ENCODE results near the gene ADGRG2.

Gene ADGRG2

GRCh38 chrX:19063030-19063429 is 59.2 kb downstream of the ADGRG2 start:
- no peaks in the 10 kb centered on the region for H3K9me3 ChIP-seq (ENCODE audit: severe bottlenecking)
- no peaks in the 10 kb centered on the region for H3K36me3 ChIP-seq
- TF ChIP-seq, protein P1, sequence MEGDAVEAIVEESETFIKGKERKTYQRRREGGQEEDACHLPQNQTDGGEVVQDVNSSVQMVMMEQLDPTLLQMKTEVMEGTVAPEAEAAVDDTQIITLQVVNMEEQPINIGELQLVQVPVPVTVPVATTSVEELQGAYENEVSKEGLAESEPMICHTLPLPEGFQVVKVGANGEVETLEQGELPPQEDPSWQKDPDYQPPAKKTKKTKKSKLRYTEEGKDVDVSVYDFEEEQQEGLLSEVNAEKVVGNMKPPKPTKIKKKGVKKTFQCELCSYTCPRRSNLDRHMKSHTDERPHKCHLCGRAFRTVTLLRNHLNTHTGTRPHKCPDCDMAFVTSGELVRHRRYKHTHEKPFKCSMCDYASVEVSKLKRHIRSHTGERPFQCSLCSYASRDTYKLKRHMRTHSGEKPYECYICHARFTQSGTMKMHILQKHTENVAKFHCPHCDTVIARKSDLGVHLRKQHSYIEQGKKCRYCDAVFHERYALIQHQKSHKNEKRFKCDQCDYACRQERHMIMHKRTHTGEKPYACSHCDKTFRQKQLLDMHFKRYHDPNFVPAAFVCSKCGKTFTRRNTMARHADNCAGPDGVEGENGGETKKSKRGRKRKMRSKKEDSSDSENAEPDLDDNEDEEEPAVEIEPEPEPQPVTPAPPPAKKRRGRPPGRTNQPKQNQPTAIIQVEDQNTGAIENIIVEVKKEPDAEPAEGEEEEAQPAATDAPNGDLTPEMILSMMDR (IDR thresholded peaks at IDR 0.05; ENCODE audit: low read depth, low read length), result no peak
- H3K27ac ChIP-seq, result no peak overlapping the region
- no peak overlapping the region for H3K4me3 ChIP-seq (ENCODE audit: low read depth, low read length)
- no peak for DNase-seq
- H3K27me3 ChIP-seq (ENCODE audit: insufficient read depth, low read depth, severe bottlenecking), result peaks cover 24% of the 10 kb centered on the region

GRCh38 chrX:19059067-19059466 is 63.2 kb downstream of the ADGRG2 start:
- no peak for DNase-seq
- TF ChIP-seq, protein P1 (IDR thresholded peaks at IDR 0.05; ENCODE audit: low read depth, low read length), result no peak
- Histone ChIP-seq H3K36me3 (no peaks in the 10 kb centered on the region), H3K27ac (no peak overlapping the region), H3K27me3 (ENCODE audit: insufficient read depth, low read depth, severe bottlenecking) (peaks cover 12% of the 10 kb centered on the region), H3K9me3 (ENCODE audit: severe bottlenecking) (no peaks in the 10 kb centered on the region), H3K4me3 (ENCODE audit: low read depth, low read length) (no peak overlapping the region)

- TF ChIP-seq, protein P1 (IDR thresholded peaks at IDR 0.05; ENCODE audit: low read depth, low read length), result no peak
- Histone ChIP-seq H3K9me3 (ENCODE audit: severe bottlenecking) (no peaks in the 10 kb centered on the region), H3K27ac (no peak overlapping the region), H3K4me3 (ENCODE audit: low read depth, low read length) (no peak overlapping the region), H3K27me3 (ENCODE audit: insufficient read depth, low read depth, severe bottlenecking) (peaks cover 21% of the 10 kb centered on the region), H3K36me3 (no peaks in the 10 kb centered on the region)
- DNase-seq, result no peak
Observed at GRCh38 chrX:19057856-19058255, 64.4 kb downstream of the ADGRG2 start.

GRCh38 chrX:19049110-19049509 is 73.2 kb downstream of the ADGRG2 start:
- no peaks in the 10 kb centered on the region for H3K36me3 ChIP-seq
- TF ChIP-seq, protein P1 (IDR thresholded peaks at IDR 0.05; ENCODE audit: low read depth, low read length), result no peak
- DNase-seq, result no peak
- H3K4me3 ChIP-seq (ENCODE audit: low read depth, low read length), result no peak overlapping the region
- H3K27ac ChIP-seq, result no peak overlapping the region
- peaks cover 70% of the 10 kb centered on the region for H3K27me3 ChIP-seq (ENCODE audit: insufficient read depth, low read depth, severe bottlenecking)
- H3K9me3 ChIP-seq (ENCODE audit: severe bottlenecking), result no peaks in the 10 kb centered on the region

DNA sequence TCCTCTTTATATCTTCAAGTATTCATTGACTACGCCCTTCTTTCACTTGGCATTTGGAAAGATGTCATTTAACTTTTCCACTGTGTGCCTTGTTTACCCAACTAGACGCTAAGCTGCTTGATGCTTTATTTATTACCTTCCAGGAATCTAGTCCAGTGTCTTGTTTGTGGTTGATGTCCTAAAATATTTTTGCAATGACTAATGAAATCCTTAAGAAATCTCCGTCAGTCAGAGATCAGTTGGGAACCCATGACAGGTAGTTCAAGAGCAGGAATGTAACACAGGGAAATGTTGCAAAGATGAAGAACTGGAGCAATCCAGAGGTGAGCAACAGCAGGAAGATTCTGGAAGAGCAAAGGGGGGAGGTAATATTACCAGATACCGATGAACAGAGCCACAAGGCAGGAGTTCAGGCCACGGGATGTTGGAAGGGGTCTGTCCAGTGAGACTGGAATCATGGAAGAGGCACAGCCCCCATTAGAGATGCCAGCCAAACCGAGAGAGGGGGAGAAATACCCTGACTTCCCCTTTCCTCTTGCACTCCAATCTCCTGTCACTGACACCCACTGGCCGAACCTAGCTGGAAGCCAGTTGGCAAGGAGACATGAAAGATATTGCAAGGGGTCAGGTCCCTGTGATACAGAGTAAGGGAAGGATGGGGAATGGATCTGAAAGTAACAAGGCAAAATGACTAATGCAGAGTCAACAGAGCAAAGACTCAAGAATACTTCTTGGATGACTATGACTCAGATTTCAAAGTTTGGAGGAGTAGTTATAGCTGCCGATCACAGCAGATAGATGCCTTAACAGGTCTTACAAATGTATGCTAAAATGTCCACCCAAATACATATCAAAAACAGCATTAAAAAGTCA is 75.7 kb downstream of the ADGRG2 start:
- Histone ChIP-seq H3K9me3 (ENCODE audit: severe bottlenecking) (no peaks in the 10 kb centered on the region), H3K36me3 (no peaks in the 10 kb centered on the region), H3K4me3 (ENCODE audit: low read depth, low read length) (no peak overlapping the region), H3K27me3 (ENCODE audit: insufficient read depth, low read depth, severe bottlenecking) (peaks cover 63% of the 10 kb centered on the region), H3K27ac (no peak overlapping the region)
- TF ChIP-seq, protein P1 (IDR thresholded peaks at IDR 0.05; ENCODE audit: low read depth, low read length), result no peak
- no peak for DNase-seq
